GM21381 (cell line): Measurements from ENCODE around the gene AP2A2.

ENCODE experiments used
- ATAC-seq: cut with Tn5 transposase; IDR thresholded peaks from one replicate; pipeline ENCODE4 v1.9.1; 2021; ENCODE audit warnings: mild to moderate bottlenecking, moderate library complexity; ENCODE audit not compliant: unreplicated experiment

AP2A2 gene

GRCh38 chr11:898540-899190 lies 27.0 kb upstream of the AP2A2 start:
- no peak for ATAC-seq

- no peak for ATAC-seq
These were observed 25.9 kb upstream of the AP2A2 start for GRCh38 chr11:899724-900123.

GRCh38 chr11:900545-900944 lies 25.1 kb upstream of the AP2A2 start:
- ATAC-seq = no peak

GRCh38 chr11:901452-902061 lies 24.1 kb upstream of the AP2A2 start:
- ATAC-seq = no peak

GRCh38 chr11:904380-904779 lies 21.3 kb upstream of the AP2A2 start:
- ATAC-seq = no peak

- no peak for ATAC-seq
These were observed 19.7 kb upstream of the AP2A2 start for GRCh38 chr11:905952-906351.

- ATAC-seq = no peak
These were observed 18.0 kb upstream of the AP2A2 start for GRCh38 chr11:907668-908067.

- no peak for ATAC-seq
These were observed 17.4 kb upstream of the AP2A2 start for GRCh38 chr11:908273-908672.

GRCh38 chr11:909406-909805 lies 16.3 kb upstream of the AP2A2 start:
- no peak for ATAC-seq

- ATAC-seq = no peak
These were observed 15.6 kb upstream of the AP2A2 start for GRCh38 chr11:910044-910588.

GRCh38 chr11:910589-911030 lies 15.1 kb upstream of the AP2A2 start, which contains the start of gene CHID1:
CHID1 (minus strand) TSS chr11:910810; CDS start chr11:904816, 5,994 bp downstream.
- peak; percentile 92 for ATAC-seq

GRCh38 chr11:911031-911889 lies 14.4 kb upstream of the AP2A2 start:
- peak; percentile 35 for ATAC-seq

GRCh38 chr11:911890-912219 lies 13.8 kb upstream of the AP2A2 start:
- no peak for ATAC-seq

- no peak for ATAC-seq
These were observed 13.4 kb upstream of the AP2A2 start for GRCh38 chr11:912266-912665.

GRCh38 chr11:913043-913442 lies 12.6 kb upstream of the AP2A2 start:
- ATAC-seq = no peak

- ATAC-seq = no peak
These were observed 11.5 kb upstream of the AP2A2 start for GRCh38 chr11:914204-914603.

GRCh38 chr11:914747-915501 lies 10.7 kb upstream of the AP2A2 start:
- ATAC-seq = no peak

GRCh38 chr11:917426-917825 lies 8.2 kb upstream of the AP2A2 start:
- no peak for ATAC-seq

GRCh38 chr11:921921-922678 lies 3.6 kb upstream of the AP2A2 start:
- no peak for ATAC-seq
